Stimulated activated CD8-positive, alpha-beta memory T cell treated with anti-CD3 and anti-CD28 coated beads, Interleukin-2, amount 100 ng/mL, for 48 hours (primary cell): ENCODE data around the gene STAC3.

ENCODE experiments used
- DNase-seq, 2 donors: peaks; one replicate each; pipeline ENCODE4 v3.0.0-alpha.2; 2020; ENCODE audit warnings: low read depth in 2 of 2

Gene STAC3

DNA sequence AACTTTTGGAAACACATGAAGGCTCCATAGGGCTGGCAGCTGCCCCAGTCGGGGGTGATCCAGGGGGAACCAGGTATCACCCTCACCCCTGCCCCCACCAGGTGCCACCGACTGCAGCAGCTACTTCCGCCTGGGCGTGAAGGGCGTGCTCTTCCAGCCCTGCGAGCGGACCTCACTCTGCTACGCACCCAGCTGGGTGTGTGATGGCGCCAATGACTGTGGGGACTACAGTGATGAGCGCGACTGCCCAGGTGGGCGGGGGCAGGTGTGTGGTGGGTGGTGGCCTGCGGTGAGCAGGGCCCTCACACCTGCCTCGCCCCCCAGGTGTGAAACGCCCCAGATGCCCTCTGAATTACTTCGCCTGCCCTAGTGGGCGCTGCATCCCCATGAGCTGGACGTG lies 56.7 kb downstream of the STAC3 start:
- DNase-seq, result no peak

DNA sequence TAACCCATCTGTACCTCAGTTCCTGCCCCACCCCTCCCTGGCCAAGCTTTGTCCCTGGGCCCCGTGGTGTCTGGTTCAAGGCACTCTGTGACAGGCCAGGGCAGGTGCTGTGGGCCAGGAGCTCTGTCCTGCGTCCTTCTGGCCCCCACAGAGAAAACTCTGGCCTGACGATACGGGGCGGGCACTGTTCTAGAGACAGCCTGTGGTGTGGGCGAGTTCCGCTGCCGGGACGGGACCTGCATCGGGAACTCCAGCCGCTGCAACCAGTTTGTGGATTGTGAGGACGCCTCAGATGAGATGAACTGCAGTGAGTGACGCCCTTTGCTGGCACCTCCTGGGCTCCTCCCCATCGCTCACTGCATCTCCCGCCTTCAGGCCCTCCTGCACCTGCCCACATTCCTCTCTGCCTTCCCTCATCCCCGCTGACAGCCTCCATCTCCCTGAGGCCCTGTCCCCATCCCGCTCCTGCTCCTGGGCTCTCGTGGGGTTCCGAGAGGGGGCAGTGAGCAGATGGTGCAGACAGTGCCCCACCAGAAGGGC lies 57.2 kb downstream of the STAC3 start:
- no peak for DNase-seq
